Frontal cortex (tissue), 1 donor: ENCODE results near the gene RAB21. TPM values are rescaled to one million over a fixed set of nuclear protein-coding genes. Genes with fewer than 3 reads are reported as not detected.

ENCODE experiments used
- total RNA-seq: library from RNA; depleted of rRNA; stranded (reverse); fragments of >200 nt; gene quantifications from one replicate; pipeline ENCODE4 v1.2.3, GENCODE V29; 2014

The RAB21 gene
- total RNA-seq, 1 donor from 2014 or later = 14.3 TPM

Other genes starting within 250 kb of the RAB21 start
- gene ZFC3H1, start 91.0 kb upstream of the RAB21 start, total RNA-seq = 30.6 TPM
- gene THAP2, start 90.6 kb upstream of the RAB21 start, total RNA-seq = 38.7 TPM
- 69.7 TPM for gene TMEM19, start 68.8 kb upstream of the RAB21 start, total RNA-seq
- gene TBC1D15, start 84.9 kb downstream of the RAB21 start, total RNA-seq = 25.7 TPM
- under 0.01 TPM for gene TPH2, start 184.0 kb downstream of the RAB21 start, total RNA-seq